ENCODE measurements around the gene MEG3. TPM values are rescaled to one million over a fixed set of nuclear protein-coding genes. Genes with fewer than 3 reads are reported as not detected.

Gene MEG3
- total RNA-seq, 4 donors from 2014 or later = 8.2 to 18.2 (median 10.0) TPM

GRCh38 chr14:100902295-100903133 lies 76.6 kb downstream of the MEG3 start:
- intact Hi-C loops (cut with DNase I; ENCODE audit: low total_unique reads) = no loop called here
- TF ChIP-seq CTCF (IDR thresholded peaks at IDR 0.05) = no peak
- no peak for TF ChIP-seq POLR2A (IDR thresholded peaks at IDR 0.05)
- 73 to 76% methylated on average over 18 of the region's 18 CpGs for WGBS, 2 donors
- no peak for DNase-seq (ENCODE audit: low spot score in 2 of 2)
- H3K4me3 ChIP-seq (ENCODE audit: low read depth, poor library complexity, severe bottlenecking) = no peak overlapping the region

GRCh38 chr14:100903134-100903468 lies 77.2 kb downstream of the MEG3 start:
- no peak for DNase-seq (ENCODE audit: low spot score in 2 of 2)
- TF ChIP-seq POLR2A (IDR thresholded peaks at IDR 0.05) (no peak), CTCF (IDR thresholded peaks at IDR 0.05) (no peak)
- WGBS, 2 donors = 72 to 78% methylated on average over 9 to 10 of the region's 10 CpGs
- H3K4me3 ChIP-seq (ENCODE audit: low read depth, poor library complexity, severe bottlenecking) = no peak overlapping the region
- intact Hi-C loops (cut with DNase I; ENCODE audit: low total_unique reads) = no loop called here

GRCh38 chr14:100903672-100904185 lies 77.8 kb downstream of the MEG3 start, which contains the start of gene RTL1:
TSS of gene RTL1 (minus strand) at chr14:100903722. CDS start at chr14:100884788, 18,934 bp downstream.
- intact Hi-C loops (cut with DNase I; ENCODE audit: low total_unique reads) = no loop called here
- 65 to 70% methylated on average over 12 of the region's 12 CpGs for WGBS, 2 donors
- no peak within 1 kb of the TSS for H3K4me3 ChIP-seq (ENCODE audit: low read depth, poor library complexity, severe bottlenecking)
- TF ChIP-seq POLR2A (IDR thresholded peaks at IDR 0.05) (no peak), CTCF (IDR thresholded peaks at IDR 0.05) (no peak)
- DNase-seq (ENCODE audit: low spot score in 2 of 2) = no peak

GRCh38 chr14:100904307-100905087 lies 78.6 kb downstream of the MEG3 start:
- peak in 1 of 2 donors; percentile 77 for DNase-seq (ENCODE audit: low spot score in 2 of 2)
- TF ChIP-seq POLR2A (IDR thresholded peaks at IDR 0.05) (no peak), CTCF (IDR thresholded peaks at IDR 0.05) (no peak)
- no peak overlapping the region for H3K4me3 ChIP-seq (ENCODE audit: low read depth, poor library complexity, severe bottlenecking)
- intact Hi-C loops (cut with DNase I; ENCODE audit: low total_unique reads) = no loop called here
- WGBS, 2 donors = 32 to 44% methylated on average over 33 to 41 of the region's 45 CpGs

GRCh38 chr14:100905166-100905565 lies 79.2 kb downstream of the MEG3 start:
- TF ChIP-seq CTCF (IDR thresholded peaks at IDR 0.05) (no peak), POLR2A (IDR thresholded peaks at IDR 0.05) (no peak)
- H3K4me3 ChIP-seq (ENCODE audit: low read depth, poor library complexity, severe bottlenecking) = no peak overlapping the region
- DNase-seq (ENCODE audit: low spot score in 2 of 2) = no peak
- intact Hi-C loops (cut with DNase I; ENCODE audit: low total_unique reads) = no loop called here
- 80 to 86% methylated on average over 12 of the region's 12 CpGs for WGBS, 2 donors

Measured in lower leg skin (tissue), 4 donors.